Hematopoietic multipotent progenitor cell treated with erythropoietin and hydrocortisone succinate and interleukin-3 and kit ligand, for 15 days (in vitro differentiated cells): ENCODE results near the gene SMARCB1.

Experiments
- DNase-seq: peaks from one replicate; pipeline ENCODE4 v3.0.0-alpha.2; 2015; ENCODE audit warnings: low spot score

Gene SMARCB1

GRCh38 chr22:23803001-23803819 is 16.4 kb downstream of the SMARCB1 start:
- DNase-seq: no peak

GRCh38 chr22:23804781-23805291 is 18.1 kb downstream of the SMARCB1 start:
- DNase-seq: no peak

- DNase-seq: no peak
Observed at GRCh38 chr22:23806837-23807236, 20.1 kb downstream of the SMARCB1 start.

GRCh38 chr22:23812378-23812777 is 25.6 kb downstream of the SMARCB1 start:
- DNase-seq: no peak

- DNase-seq: no peak
Observed at GRCh38 chr22:23815541-23816155, 28.9 kb downstream of the SMARCB1 start.

GRCh38 chr22:23816156-23816976 is 29.6 kb downstream of the SMARCB1 start:
- no peak for DNase-seq

- DNase-seq: no peak
Observed at GRCh38 chr22:23817146-23817545, 30.4 kb downstream of the SMARCB1 start.

- no peak for DNase-seq
Observed at GRCh38 chr22:23818541-23818940, 31.8 kb downstream of the SMARCB1 start.

- no peak for DNase-seq
Observed at GRCh38 chr22:23820748-23821211, 34.0 kb downstream of the SMARCB1 start.

GRCh38 chr22:23822101-23822671 is 35.4 kb downstream of the SMARCB1 start:
- DNase-seq: no peak

GRCh38 chr22:23823331-23823791 is 36.6 kb downstream of the SMARCB1 start:
- no peak for DNase-seq

- DNase-seq: no peak
Observed at GRCh38 chr22:23824476-23825245, 37.9 kb downstream of the SMARCB1 start.

GRCh38 chr22:23825246-23825905 is 38.6 kb downstream of the SMARCB1 start:
- no peak for DNase-seq

GRCh38 chr22:23826510-23827350 is 40.0 kb downstream of the SMARCB1 start:
- no peak for DNase-seq

- no peak for DNase-seq
Observed at GRCh38 chr22:23827351-23827995, 40.7 kb downstream of the SMARCB1 start.

GRCh38 chr22:23828800-23829680 is 42.3 kb downstream of the SMARCB1 start:
- no peak for DNase-seq

- DNase-seq: no peak
Observed at GRCh38 chr22:23829845-23830372, 43.1 kb downstream of the SMARCB1 start.

- DNase-seq: no peak
Observed at GRCh38 chr22:23831261-23831660, 44.5 kb downstream of the SMARCB1 start.
